ENCODE measurements around the gene ID1.
"Not testable (repeated sequence)": the region's sequence is repeated elsewhere in the genome, so short reads cannot be mapped to it uniquely, and the experiment has no call there.

ID1 gene

GRCh38 chr20:31638816-31639215, 33.7 kb downstream of the ID1 start:
- DNase-seq = no peak

GRCh38 chr20:31640259-31640658, 35.2 kb downstream of the ID1 start:
- DNase-seq = no peak

GRCh38 chr20:31641391-31641790, 36.3 kb downstream of the ID1 start:
- DNase-seq = no peak

- DNase-seq = no peak
Observed at GRCh38 chr20:31642837-31643236, 37.7 kb downstream of the ID1 start.

GRCh38 chr20:31643522-31643921, 38.4 kb downstream of the ID1 start:
- no peak for DNase-seq

GRCh38 chr20:31644701-31645100, 39.6 kb downstream of the ID1 start:
- no peak for DNase-seq

- DNase-seq = not testable (repeated sequence)
Observed at GRCh38 chr20:31648104-31648503, 43.0 kb downstream of the ID1 start.

GRCh38 chr20:31652917-31653396, 47.9 kb downstream of the ID1 start:
- peak; percentile 95 for DNase-seq

- no peak for DNase-seq
Observed at GRCh38 chr20:31653561-31653960, 48.5 kb downstream of the ID1 start.

- DNase-seq = no peak
Observed at GRCh38 chr20:31654534-31654933, 49.4 kb downstream of the ID1 start.

Data from NCI-H1105 treated with DMSO at 0.1 percent for 48 hours (cell line).